Measurements from ENCODE around the gene PLEKHA1.

The PLEKHA1 gene

DNA sequence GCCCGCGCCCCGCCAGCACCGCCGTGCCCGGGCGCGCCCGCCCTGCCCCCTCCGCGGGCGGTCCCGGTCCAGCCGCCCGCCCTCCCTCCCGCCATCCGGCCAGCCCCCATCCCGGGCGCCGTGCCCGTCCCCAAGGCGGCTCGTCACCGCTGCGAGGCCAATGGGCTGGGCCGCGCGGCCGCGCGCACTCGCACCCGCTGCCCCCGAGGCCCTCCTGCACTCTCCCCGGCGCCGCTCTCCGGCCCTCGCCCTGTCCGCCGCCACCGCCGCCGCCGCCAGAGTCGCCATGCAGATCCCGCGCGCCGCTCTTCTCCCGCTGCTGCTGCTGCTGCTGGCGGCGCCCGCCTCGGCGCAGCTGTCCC, 86.8 kb downstream of the PLEKHA1 start, which contains the start of gene HTRA1:
HTRA1 (plus strand) TSS at position 187 of the 362 bp plus-strand sequence; CDS start at position 287, 100 bp downstream.
- DNase-seq: peak; percentile 27

DNA sequence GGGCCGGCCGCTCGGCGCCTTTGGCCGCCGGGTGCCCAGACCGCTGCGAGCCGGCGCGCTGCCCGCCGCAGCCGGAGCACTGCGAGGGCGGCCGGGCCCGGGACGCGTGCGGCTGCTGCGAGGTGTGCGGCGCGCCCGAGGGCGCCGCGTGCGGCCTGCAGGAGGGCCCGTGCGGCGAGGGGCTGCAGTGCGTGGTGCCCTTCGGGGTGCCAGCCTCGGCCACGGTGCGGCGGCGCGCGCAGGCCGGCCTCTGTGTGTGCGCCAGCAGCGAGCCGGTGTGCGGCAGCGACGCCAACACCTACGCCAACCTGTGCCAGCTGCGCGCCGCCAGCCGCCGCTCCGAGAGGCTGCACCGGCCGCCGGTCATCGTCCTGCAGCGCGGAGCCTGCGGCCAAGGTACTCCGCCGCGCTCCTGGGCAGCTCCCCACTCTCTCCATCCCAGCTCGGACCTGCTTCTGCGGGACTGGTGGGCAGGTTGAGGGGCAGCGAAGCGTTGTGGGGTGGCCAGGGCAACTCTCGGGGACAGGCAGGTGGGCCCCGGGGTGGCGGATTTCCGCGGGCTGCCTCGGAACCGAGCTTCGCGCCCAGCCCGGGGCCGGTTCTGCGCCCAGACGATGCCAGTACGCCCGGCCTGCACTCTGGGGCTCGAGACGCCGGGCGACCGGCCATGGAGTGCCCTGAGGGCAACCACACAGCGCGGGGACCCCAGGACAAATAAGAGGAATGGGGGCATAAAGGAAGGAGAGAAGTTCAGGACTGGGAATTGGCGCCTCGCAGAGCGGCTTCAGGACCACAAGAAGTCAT, 87.4 kb downstream of the PLEKHA1 start:
- peak; percentile 80 for DNase-seq

DNA sequence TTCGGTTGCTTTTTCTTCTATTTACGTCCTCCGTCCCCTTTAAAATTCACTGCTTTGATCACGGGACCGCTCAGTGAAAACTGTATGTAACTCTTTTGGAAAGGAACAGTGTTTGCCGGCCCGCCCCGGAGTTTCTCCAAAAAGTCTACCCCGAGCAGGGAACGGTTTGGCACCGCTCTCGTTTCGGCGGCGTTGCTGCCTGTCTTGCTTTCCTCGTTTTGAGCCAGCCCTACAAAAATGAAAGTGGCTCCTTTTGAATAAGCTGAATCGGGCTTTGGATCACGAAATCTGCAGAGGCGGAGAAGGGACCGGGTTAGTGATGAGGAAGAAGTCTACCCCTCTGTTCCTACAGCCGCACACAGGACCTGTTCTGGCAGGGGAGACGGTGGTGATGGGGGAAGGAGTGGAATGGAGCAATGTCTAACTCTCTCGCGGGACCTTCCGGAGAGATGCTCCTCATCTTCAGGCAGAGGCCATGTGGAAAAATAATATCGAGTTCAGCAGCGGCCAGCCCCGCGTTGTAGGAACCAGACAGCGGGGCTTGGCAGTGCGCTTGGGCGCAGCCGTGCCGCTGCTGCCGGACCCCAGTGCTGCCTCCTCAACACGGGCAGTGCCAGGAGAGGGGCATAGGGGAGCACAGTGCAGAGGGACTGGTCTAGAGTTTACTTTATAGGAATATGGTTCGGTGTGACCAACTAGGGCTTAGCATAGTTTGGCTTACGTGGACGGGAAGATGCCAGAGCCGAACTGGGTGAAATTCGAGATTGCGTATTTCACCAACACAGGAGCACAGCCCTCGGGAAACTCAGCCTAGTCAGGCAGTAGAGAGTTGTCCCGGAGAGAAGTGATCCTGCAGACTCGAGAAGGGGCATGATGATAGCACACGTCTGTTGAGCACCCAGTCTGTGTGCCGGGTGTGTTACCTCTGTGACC, 88.3 kb downstream of the PLEKHA1 start:
- peak; percentile 68 for DNase-seq

DNA sequence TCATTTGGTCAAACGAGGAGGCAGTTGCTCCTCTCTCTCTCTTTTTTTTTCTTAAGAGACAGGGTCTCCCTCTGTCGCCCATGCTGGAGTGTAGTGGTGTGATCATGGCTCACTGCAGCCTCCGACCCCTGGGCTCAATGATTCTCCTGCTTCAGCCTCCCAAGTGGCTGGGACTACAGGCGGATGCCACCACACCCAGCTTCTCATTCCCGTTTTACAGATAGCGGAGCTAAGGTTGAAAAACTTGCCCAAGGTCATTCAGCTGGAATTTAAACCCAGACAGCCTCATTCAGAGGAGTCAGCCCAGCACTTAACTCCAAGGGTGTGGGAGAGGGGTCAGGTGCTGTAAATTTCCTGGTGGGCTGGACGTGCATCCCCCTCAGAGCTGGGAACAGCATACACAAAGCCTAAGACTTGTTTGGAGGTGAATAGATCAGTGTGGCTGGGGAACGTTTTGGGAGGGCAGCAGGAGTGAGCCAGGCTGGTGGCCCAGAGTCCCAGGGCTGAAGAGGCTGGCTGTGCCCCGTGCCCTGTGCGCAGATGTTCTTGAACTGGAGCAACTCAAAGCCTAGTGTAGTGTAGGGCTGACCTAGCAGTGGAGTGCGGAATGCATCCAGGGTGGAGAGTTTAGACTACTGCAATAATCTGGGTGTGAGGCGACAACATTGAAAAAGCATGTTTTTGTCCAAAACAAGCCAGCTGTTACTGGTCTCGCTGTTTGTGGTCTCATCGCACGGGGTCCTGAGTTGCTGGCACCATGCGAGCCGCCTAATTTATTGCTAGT, 89.2 kb downstream of the PLEKHA1 start:
- DNase-seq: no peak

DNA sequence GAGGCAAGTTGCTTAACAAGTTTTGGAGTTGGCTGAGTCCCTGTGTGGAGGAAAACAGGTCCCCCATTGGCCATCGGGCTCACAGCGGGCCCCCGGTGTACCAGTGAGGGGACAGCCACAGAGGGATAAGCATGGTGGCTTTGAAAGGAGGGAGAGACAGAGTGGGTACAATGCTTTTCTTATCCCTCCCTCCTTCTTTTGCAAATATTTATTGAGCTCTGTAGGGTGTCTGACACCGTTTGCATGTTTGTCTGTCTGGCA, 89.7 kb downstream of the PLEKHA1 start:
- DNase-seq: no peak

DNA sequence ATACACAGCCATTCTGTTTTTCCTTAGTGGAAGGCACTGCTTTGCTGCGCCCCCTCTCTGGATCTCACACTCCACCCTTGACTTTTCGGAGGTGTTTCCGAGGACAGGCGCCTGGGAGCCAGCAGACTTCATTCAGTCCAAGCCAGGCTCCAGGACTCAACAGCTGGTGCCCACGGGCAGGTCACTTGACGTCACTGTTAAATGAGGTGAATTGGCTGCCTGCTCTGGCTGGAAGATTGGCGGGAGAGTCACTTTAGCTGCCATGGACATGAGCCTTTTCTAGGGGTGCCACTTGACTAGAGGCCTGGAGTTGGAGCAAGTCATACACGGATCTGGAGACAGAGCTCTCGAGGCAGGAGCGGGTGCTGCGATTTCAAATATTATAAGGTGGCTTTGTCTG, 90.1 kb downstream of the PLEKHA1 start:
- no peak for DNase-seq

DNA sequence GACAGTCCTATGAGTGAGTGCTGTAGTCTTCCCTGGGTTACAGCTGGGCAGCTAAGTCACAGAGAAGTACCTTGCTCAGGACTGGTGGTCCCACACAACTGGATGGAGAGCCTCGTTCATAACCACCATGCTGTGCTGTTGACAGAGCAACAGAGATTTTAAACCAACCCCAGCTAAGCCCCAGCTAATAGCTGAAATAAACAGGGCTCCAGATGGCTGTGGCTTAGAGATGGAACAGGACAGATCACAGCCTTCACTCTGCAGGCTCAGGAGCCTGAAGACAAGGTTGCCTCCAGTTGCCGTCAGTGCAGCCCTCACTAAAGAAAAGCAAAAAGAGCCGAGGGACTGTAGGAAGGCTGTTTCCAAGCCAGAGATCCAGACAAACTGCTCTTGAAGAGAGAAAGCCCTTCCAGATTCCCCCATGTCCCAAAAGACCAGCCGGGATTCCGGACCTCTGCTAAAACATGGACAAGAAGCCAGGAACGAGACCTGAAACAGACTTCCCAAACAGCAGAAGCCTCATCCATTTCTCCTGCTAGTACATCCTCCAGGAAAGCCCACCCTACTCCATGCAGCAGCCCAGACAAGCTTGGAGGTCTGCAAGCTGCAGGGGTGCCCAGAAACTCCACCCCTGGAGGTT, 91.0 kb downstream of the PLEKHA1 start:
- DNase-seq: no peak

DNA sequence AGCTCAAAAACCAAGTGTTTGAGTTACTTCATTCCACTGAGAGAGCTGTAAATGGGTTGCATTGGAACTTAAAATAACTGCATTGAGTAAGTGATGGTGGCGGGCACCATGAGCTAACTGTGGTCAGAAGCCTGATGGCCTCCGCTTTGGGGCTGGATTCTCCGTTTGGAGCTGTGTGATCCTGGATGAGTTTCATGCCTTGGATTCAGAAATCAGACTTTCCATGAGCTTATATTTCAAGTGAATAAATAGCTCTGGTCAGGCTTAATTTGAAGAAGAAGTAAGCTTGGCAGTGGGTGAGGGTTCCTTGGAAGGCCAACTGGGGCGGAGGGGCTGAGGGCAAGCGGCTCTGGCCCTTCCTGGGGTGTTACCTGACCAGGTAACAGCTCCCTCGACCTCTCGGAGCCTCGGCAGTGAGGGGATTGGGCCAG, 92.5 kb downstream of the PLEKHA1 start:
- DNase-seq: no peak

DNA sequence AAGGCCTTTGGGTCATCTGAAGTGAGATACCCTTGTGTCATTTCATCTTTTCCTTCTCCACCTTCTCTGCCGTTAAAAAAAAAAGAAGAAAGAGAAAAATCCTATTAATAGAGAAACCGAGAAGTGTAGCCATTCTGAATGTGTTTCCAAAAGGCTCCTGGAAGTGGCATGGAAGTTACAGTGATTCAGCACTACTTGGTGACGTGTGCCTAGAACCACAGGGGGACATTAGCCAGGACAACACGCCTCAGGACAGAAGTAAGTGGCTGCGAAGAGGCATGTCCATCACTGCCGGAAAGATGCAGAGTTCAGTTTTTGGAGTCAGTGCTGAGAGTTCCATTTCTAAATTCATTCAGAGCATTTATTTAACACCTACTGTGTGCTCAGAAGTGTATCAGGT, 93.2 kb downstream of the PLEKHA1 start:
- no peak for DNase-seq

DNA sequence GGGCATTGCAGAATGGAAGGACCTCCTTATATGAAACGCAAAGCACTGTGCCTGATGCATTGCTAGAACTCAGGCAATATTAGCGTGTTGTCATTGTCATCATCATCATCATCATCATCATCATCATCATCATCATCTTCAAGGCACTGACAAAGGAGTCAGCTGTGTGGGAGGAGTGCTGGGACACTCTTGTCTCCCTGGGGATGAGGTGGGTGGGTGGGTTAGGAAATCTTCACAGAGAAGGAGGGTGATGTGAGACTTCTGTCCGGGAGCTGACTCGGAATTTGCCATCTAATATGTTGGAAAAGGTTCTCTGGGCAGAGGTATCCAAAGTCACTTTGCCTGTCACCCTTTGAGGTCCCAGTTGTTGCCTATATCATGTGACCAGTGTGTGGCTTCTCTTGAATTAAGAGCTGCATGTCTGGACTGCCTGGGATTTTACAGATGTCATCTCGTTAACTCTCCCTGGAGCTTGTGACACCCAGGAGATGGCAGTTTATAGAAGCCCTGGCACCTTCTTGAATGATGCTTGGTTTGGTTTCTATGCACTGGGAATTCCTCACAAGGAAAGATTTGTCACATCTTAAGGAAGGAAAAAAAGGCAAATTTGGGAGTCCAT, 93.9 kb downstream of the PLEKHA1 start:
- DNase-seq: no peak

DNA sequence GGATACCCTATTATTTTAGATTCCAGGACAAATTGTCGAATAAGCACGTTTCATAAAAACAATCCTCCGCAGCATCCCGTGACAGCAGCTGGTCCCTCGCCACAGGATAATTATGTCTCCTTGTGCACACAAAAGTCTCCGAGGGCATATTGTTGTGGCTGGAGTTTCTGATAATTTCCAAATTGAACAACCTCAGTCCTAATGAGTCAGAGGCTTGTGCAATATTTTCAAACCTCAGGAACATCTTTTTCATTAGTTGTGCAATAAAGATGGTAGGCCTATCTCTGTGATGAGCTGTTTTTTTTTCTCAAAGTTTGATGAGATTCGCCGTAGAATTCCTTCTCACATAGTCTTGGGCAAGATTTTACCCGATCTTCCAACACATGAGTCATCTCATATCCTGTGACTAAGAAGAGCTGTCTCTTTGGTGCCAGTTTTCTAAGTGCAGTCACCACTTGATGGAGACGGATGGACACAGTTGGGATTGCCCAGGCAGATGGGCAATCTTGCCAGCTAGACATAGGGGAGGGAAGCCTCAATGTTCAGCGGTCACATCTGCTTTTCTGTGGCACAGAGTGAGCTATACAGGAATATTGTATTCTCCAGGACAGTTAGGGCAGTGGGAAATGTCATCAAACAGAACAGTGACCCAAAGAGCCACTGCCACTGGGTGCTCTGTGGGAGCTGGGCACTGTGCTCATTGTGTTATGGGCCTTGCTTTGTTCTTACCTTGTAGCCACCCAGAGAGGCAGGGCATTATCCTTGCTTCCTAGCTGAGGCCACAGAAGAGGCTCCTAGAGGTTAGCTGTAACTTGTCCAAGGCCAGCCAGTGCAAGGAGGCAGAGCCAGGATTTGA, 94.6 kb downstream of the PLEKHA1 start:
- DNase-seq: no peak

DNA sequence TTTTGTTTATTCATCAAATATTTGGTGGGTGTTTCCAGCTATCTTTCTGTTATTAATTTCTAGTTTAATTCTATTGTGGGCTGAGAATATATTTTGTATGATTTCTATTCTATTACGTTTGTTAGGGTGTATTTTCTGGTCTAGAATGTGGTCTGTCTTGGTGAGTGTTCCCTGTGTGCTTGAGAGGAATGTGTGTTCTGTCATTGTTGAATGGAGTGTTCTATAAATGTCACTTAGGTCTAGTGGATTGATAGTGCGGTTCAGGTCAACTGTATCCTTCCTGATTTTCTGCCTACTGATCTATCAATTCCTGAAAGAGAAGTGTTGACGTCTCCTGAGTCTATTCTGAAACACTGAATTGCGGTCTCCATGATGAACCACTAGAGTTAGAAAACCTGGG, 95.3 kb downstream of the PLEKHA1 start:
- no peak for DNase-seq

DNA sequence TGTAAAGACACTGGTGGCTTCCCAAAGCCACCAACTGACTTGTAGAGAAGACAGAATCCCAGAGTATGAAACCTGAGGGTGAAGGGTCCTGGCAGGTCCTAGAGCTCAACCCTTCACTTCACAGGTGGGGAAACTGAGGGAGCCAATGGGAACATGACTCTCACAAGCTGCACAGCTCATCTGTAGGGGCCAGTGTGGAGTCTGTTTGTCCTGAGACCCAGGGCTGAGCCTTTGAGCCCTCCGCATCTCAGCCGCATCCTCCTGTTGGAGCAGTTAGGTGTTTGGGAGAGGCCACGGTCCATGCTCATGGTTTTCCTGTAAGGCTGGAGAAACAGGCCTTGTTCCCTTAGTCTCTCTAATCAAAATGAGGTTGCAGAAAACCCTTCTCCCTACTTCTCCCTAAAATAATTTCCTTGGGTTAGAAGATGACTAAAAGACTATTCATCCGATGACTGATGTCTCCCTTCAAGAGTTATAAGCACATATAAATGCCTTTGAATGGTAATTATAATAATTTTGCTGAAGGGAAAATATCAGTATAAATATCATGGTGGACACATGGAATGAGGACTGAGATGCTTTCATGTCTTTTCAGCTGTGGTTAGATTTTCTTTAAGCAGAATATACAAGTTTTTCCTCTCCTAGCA, 97.1 kb downstream of the PLEKHA1 start:
- no peak for DNase-seq

DNA sequence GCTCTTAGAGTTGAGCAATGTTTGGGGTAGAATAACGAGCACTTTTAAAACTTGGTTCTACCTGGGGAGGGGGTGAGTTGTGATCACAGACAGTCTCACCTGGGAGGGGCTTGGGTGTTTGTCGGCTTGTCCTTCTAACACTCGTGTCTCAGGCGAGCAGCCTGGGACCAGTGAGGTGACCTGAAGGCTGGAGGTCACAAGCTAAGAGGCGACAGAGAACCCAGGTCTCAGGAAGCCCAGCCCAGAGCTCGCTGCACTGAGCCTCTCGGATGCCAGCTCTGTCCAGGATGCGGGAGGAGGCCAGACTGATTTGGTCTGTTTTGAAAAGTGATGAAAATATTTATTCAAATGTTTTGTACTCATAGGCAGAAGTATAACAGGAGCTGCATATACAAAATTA, 98.6 kb downstream of the PLEKHA1 start:
- DNase-seq: no peak

DNA sequence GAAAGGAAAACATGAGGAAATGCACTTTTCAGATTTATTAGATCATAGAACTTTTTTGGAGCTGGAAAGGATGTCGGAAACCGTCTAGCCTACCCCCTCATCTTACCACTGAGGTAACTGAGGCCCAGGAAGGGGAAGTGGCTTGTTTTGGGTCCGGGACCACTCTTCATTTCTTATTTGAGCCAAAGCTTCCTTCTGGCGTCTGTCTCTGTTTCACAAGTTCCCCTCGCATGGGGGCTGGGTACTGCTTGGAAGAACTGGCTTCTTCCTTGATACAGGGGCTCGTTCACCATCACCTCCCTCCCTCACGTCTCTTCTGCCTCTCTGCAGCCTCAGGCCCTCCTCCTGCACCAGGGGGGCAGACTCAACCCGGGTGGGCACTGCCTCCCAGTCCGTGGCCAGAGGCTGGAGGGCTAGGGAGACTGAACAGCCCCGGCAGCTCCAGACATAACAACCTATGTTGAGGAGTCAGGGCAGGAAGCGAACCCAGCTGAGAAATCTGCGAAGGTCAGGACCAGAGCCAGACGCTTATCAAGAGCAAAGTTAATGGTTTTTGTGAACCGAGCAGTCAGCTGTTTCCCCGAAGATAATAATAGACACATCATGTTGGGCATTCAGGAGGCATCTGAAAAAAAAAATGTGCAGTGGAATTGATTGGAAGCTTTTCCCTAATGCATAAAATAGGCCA, 99.8 kb downstream of the PLEKHA1 start:
- DNase-seq: peak; percentile 15

DNA sequence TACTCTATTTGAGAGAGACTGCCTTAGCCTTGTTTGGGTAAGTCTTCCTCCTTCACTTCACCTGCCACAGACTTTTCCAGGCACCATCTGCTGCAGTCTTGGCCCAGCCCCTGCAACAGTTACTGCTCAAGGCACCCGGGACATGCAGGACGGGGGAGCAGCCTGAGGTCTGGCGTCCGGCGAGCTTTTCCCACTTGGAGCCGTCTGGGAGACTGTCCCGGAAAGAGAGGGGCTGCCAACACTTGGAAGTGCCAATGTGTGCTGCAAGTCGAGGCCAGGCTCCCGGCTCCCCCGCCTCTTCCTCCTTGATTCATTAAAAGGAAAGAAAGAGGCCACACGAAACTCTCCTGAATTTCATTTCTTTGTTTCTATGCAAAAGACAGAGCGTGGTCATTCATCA, 100.6 kb downstream of the PLEKHA1 start:
- DNase-seq: peak; percentile 29

DNA sequence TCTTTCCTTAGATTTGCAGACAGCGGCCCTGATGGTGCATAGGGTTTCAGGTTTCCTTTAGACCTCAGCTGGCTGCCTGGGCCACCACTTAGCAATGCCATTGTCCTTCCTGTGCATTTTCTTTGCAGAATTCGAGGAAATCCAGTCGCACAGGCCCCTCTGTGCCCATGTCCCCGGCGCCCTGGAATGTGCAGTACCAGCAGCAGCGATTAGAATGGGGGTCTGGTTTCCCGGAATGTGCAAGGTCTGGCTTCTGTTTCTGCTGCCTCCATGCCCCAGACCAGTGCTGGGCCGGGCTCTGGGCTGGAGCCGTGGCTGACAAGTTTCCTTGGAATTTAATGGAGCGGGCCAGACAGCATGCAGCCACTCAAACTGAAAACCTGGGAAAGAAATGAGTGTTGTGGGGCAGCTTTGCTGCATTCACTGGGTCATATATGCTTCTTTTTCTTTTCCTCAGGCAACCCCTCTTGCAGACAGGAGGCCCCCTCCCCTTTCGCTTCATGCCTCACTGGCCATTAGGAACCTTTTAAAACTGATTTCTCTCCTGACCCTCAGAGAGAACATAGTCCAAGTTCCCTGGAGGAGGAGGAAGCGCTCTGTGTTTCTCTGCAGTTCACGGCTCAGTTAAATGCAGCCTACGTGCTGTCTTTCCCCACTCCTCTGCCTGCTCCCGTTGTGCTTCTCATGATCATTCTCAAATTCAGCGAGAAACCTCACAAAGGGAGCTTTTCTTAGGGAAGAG, 101.3 kb downstream of the PLEKHA1 start:
- peak; percentile 61 for DNase-seq

DNA sequence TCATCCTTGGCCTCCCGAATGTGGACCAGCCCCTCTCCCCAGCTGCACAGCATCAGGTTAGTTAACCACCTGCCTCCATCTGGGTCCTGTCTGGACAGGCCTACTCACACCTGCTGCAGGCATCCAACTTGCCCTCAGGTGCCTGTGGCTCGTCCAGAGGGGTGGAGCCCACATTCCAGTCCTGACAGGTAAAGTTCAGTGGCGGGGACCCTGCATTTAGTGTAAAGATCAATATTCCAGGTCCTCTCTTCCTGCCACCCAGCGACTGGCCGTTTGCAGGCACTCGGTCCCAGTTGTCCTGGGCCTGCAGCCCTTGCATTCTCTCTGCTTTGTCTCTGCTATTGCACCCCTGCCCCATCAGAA, 101.8 kb downstream of the PLEKHA1 start:
- DNase-seq: no peak

DNA sequence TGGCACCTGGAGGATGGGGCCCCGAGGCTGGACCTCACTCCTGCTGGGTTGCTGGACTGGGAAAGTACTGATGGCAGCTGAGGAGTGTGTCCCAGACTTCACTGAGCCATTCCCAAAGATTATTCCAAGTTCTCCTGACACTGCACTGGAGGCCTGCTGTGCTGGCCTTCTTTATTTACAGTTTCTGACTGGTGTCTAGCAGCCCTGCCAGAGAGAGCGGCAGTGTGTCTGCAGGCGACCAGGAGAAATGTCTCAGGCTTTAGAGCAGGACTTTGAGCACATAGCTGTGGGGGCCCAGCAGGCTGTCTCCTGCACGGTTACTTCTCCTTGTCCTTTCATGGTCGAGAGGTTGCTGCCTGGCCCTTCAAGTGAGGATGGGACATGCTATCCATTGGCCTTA, 102.9 kb downstream of the PLEKHA1 start:
- no peak for DNase-seq

All from right kidney (tissue), 1 donor.